Heart right ventricle (tissue), 16 donors: Measurements from ENCODE around the gene CRHBP. TPM values are rescaled to one million over a fixed set of nuclear protein-coding genes. Genes with fewer than 3 reads are reported as not detected.
A peak's percentile ranks its signal among the peaks of the same experiment; 100 is the strongest.
"Not testable (repeated sequence)": the region's sequence is repeated elsewhere in the genome, so short reads cannot be mapped to it uniquely, and the experiment has no call there.

ENCODE experiments used
- ATAC-seq, 8 donors: fragments of 200-7000 bp; cut with Tn5 transposase; one replicate each; pipeline ENCODE4 v1.9.1; 2020; ENCODE audit warnings: mild to moderate bottlenecking in 8 of 8, moderate library complexity in 8 of 8, moderate number of reproducible peaks in 1 of 8
- DNase-seq, 2 donors: peaks; one replicate each; pipeline ENCODE4 v3.0.0-alpha.2; 2020
- H3K27ac ChIP-seq, 10 donors: fragments of 200-600 bp; sonication (generic) in 2 of 10; one replicate each; pipeline versions ENCODE4 v1.5.0 to v1.8.0; 2020 to 2022; ENCODE audit warnings: mild to moderate bottlenecking in 3 of 10
- H3K27me3 ChIP-seq, 7 donors: fragments of 200-600 bp; one replicate each; pipeline ENCODE4 v1.8.0; 2021 to 2022; ENCODE audit warnings: mild to moderate bottlenecking in 2 of 7
- H3K36me3 ChIP-seq, 9 donors: fragments of 200-600 bp; sonication (generic) in 1 of 9; one replicate each; pipeline versions ENCODE4 v1.5.0 to v1.8.0; 2020 to 2022; ENCODE audit warnings: mild to moderate bottlenecking in 2 of 9
- H3K4me1 ChIP-seq, 9 donors: fragments of 200-600 bp; sonication (generic) in 1 of 9; one replicate each; pipeline versions ENCODE4 v1.5.0 to v1.8.0; 2020 to 2022; ENCODE audit warnings: mild to moderate bottlenecking in 4 of 9
- H3K4me3 ChIP-seq, 10 donors: fragments of 200-600 bp; sonication (generic) in 2 of 10; one replicate each; pipeline versions ENCODE4 v1.5.0 to v1.8.0; 2020 to 2022; ENCODE audit warnings: mild to moderate bottlenecking in 7 of 10, moderate library complexity in 2 of 10
- H3K9me3 ChIP-seq, 11 donors: fragments of 200-600 bp in 10 of 11; sonication (generic) in 2 of 11; one replicate each; pipeline versions ENCODE4 v1.5.0 to v1.8.0; 2013 to 2022; ENCODE audit warnings: mild to moderate bottlenecking in 2 of 11, control low read depth in 1 of 11, moderate library complexity in 1 of 11
- CTCF ChIP-seq, 9 donors: fragments of 200-600 bp; sonication (generic) in 2 of 9; IDR thresholded peaks; one replicate each; pipeline versions ENCODE4 v1.5.0 to v1.8.0; 2021 to 2022; ENCODE audit warnings: antibody characterized with exemption in 9 of 9, mild to moderate bottlenecking in 5 of 9, moderate library complexity in 1 of 9
- WGBS, 2 donors: extraction: QIAGEN DNeasy Blood & Tissue Kit; methylation state at CpG; one replicate each; pipeline ENCODE4 v1.1.7; 2013; ENCODE audit warnings: inconsistent platforms in 1 of 2; 5-methylcytosine and 5-hydroxymethylcytosine counted together
- intact Hi-C, 10 donors: fragments of 100-400 bp; cut with DNase I; formaldehyde crosslinking; loops; one replicate each; pipeline versions ENCODE4 v1.11.1 to v1.14.2; 2022
- polyA plus RNA-seq, 2 donors: library from polyadenylated mRNA; stranded (reverse); fragments of 200-250 nt; gene quantifications; one replicate each; pipeline ENCODE4 v1.2.3, GENCODE V29; 2013
- total RNA-seq, 10 donors: library from RNA; stranded (reverse); fragmentation: NEBNext Ultra II Directional in 3 of 10; extraction: Animal tissue kit (Norgen Biotek cat#: 25700) in 3 of 10; gene quantifications; one replicate each; pipeline versions ENCODE4 v1.2.1 to v1.2.4, GENCODE V29; 2021 to 2023
- donor health status: Arrhythmogenic right ventricular cardiomyopathy.
- donor health status: ischemic (EF 13 %, LVEDD 7.1; RV severe dilation, severe dysfunction).
- donor health status: healthy with polysubstance abuse.
- donor health status: DM: no; HTN: yes; CAD: no.
- donor health status: DM: no; HTN: no; CAD: no.
- donor health status: ischemic (EF 25% LVEDD 6.9; RV normal size, moderate dysfunction).
- donor health status: ischemic (EF 25% LVEDD 5.7; RV mildly dilated, moderate dysfunction).
- donor health status: healthy.
- donor health status: DM: yes; HTN: yes; CAD: no.
- donor health status: Ischemic cardiomyopathy.
- donor health status: ischemic (EF 35%, LVEDD 5.7; RV mildly dilated, moderate dysfunction).
- donor health status: nonischemic (EF 11% LVEDD 7.7; RV severe dilation, severe dysfunction).
- donor health status: DM: yes; HTN: yes; CAD: no.
- donor health status: PGD.
- donor health status: ischemic (EF 29% LVEDD 5.4; RV normal size, mild dysfunction).
- donor health status: nonischemic (EF 23%, LVEDD 6.1; RV moderate dilation, normal function).

Gene CRHBP
- total and polyA plus RNA-seq, 12 donors = 0.38 to 4.9 (median 1.9) TPM; not detected in 1

DNA sequence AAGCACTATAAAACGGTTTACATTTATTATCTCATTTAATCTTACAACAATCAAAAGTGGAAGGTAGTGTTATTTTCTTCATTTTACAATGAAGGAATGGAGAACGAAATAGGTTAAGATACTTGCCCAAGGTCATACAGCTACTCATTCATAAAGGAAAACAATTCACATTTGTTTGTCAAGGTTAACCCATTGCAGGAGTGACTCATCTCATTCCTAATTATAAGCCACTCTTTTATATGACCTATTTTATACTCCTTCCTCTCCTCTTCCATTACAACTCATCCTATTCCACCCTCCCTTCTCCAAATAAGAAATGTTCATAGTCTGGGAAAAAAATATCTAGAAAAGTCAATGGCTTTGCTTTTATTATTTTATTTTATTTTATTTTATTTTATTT lies 29.6 kb downstream of the CRHBP start:
- H3K4me3 ChIP-seq = no peak overlapping the region
- no peaks in the 10 kb centered on the region for H3K27me3 ChIP-seq
- H3K9me3 ChIP-seq = no peaks in the 10 kb centered on the region
- H3K27ac ChIP-seq = no peak overlapping the region
- peaks cover 0 to 8% (median 0%) of the 10 kb centered on the region in 9 donors for H3K4me1 ChIP-seq
- ATAC-seq (no peak), DNase-seq (no peak)
- H3K36me3 ChIP-seq = no peaks in the 10 kb centered on the region
- 89 to 94% methylated on average over 2 of the region's 2 CpGs for WGBS, 2 donors
- intact Hi-C loops = no loop called here
- TF ChIP-seq CTCF (IDR thresholded peaks at IDR 0.05) = no peak

DNA sequence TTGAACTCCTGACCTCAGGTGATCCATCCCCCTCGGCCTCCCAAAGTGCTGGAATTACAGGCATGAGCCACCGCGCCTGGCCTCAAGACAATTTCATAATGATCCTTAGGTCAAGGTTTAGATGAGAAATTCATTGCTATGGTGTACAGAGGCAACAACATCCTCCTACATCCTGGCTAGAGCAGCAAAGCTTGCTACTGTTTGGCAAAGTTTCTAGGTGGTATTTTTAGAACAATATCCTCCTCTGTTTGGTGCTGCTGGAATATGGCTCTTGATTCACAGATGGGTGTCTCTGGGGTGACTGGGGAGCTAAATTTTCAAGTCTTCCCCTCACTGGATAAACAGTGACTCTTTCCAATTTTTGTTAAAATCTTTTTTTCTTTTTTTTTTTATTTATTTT lies 30.6 kb downstream of the CRHBP start:
- DNase-seq (peak in 1 of 2 donors; percentile 16), ATAC-seq (peak in 6 of 8 donors; percentile 30 to 89 (median 60))
- TF ChIP-seq CTCF (IDR thresholded peaks at IDR 0.05) = no peak
- no peaks in the 10 kb centered on the region for H3K9me3 ChIP-seq
- H3K36me3 ChIP-seq = no peaks in the 10 kb centered on the region
- intact Hi-C loops = no loop called here
- WGBS, 2 donors = 40 to 51% methylated on average over 3 of the region's 3 CpGs
- H3K4me3 ChIP-seq = no peak overlapping the region
- no peak overlapping the region for H3K27ac ChIP-seq
- no peaks in the 10 kb centered on the region for H3K27me3 ChIP-seq
- H3K4me1 ChIP-seq = peaks cover 0 to 8% (median 0%) of the 10 kb centered on the region in 9 donors

DNA sequence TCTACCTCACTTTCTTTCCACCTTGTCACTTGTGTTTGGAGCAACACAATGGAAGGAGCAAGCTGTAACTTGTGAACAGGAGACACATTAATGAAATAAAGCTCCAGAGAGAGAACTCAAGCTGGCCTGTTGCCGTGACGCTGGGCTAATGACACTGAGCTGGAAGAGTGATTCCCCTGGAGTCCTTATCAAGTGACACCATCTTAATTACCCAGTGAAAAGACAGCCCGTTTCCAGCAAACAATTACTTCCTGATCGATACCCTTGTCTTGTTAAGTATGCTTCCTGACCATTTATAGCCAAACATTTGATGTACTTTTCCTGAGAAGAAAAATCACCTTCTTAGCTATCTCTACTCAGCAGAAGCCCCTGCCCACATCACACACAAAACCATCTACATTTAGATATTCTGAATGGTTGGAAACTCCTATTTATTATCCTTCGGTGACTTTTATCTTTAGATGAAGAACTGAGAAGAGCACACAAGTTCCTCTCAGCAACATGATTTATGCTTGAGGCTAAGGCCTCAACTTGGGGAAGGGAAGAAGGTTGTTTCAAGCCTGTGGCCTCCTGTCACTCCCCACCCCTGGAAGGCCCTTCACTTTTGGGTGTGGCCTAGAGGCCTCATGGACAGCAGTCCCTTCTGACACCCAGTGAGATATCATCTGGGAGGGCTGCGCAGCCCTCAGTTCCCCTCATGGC lies 34.1 kb downstream of the CRHBP start:
- WGBS, 2 donors = 44 to 51% methylated on average over 6 of the region's 6 CpGs
- no peaks in the 10 kb centered on the region for H3K27me3 ChIP-seq
- ATAC-seq (no peak), DNase-seq (no peak)
- H3K9me3 ChIP-seq = no peaks in the 10 kb centered on the region
- H3K4me1 ChIP-seq = peaks cover 0 to 8% (median 0%) of the 10 kb centered on the region in 9 donors
- no peak overlapping the region for H3K27ac ChIP-seq
- intact Hi-C loops = no loop called here
- H3K36me3 ChIP-seq = no peaks in the 10 kb centered on the region
- no peak for TF ChIP-seq CTCF (IDR thresholded peaks at IDR 0.05)
- H3K4me3 ChIP-seq = no peak overlapping the region

GRCh38 chr5:76990899-76991459 lies 38.1 kb downstream of the CRHBP start:
- no peak for TF ChIP-seq CTCF (IDR thresholded peaks at IDR 0.05)
- ATAC-seq = no peak

DNA sequence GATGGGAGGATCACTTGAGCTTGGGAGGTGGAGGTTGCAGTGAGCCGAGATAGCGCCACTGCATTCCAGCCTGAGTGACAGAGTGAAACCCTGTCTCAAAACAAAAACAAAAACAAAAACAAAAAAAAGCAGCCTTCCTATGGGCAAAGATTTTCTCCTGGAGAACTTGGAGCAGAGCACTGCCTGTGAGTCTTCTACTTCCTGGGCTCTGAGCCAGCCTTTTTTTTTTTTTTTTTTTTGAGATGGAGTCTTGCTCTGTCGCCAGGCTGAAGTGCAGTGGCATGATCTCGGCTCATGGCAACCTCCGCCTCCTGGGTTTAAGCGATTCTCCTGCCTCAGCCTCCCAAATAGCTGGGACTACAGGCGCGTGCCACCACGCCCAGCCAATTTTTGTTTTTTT lies 40.6 kb downstream of the CRHBP start:
- ATAC-seq, intact Hi-C loops, H3K9me3 ChIP-seq, H3K27ac ChIP-seq, H3K4me3 ChIP-seq, H3K36me3 ChIP-seq, H3K4me1 ChIP-seq, DNase-seq, H3K27me3 ChIP-seq: not testable (repeated sequence)
- WGBS, 2 donors = 86 to 87% methylated on average over 9 of the region's 9 CpGs

More at GRCh38 chr5:76990899-76991459, 38.1 kb downstream of the CRHBP start:
- Histone ChIP-seq H3K36me3 (no peaks in the 10 kb centered on the region), H3K4me1 (no peaks in the 10 kb centered on the region), H3K27ac (no peak overlapping the region), H3K9me3 (no peaks in the 10 kb centered on the region), H3K27me3 (no peaks in the 10 kb centered on the region), H3K4me3 (no peak overlapping the region)
- intact Hi-C loops = no loop called here
- no peak for DNase-seq
- WGBS, 2 donors = 79 to 82% methylated on average over 5 of the region's 5 CpGs
